Psoas muscle (tissue), 8 donors: ENCODE data around the gene PPM1F. TPM values are rescaled to one million over a fixed set of nuclear protein-coding genes. Genes with fewer than 3 reads are reported as not detected.

Experiments
- ATAC-seq, 4 donors: fragments of 200-7000 bp; cut with Tn5 transposase; one replicate each; pipeline ENCODE4 v1.9.1; 2020; ENCODE audit warnings: moderate library complexity in 3 of 4, mild to moderate bottlenecking in 2 of 4
- DNase-seq, 2 donors: peaks; one replicate each; pipeline ENCODE4 v3.0.0-alpha.2; 2020
- H3K27ac ChIP-seq: fragments of 200-600 bp; one replicate; pipeline ENCODE4 v1.8.0; 2022
- H3K27me3 ChIP-seq, 3 donors: fragments of 200-600 bp in 1 of 3; one replicate each; pipeline versions ENCODE4 v1.6.1 to v1.8.0; 2013 to 2022; ENCODE audit warnings: low read length in 2 of 3, mild to moderate bottlenecking in 2 of 3, moderate library complexity in 1 of 3; ENCODE audit not compliant: insufficient read depth in 3 of 3
- H3K36me3 ChIP-seq, 2 donors: fragments of 200-600 bp in 1 of 2; one replicate each; pipeline versions ENCODE4 v1.6.1 to v1.8.0; 2013 to 2022; ENCODE audit warnings: low read depth in 1 of 2, mild to moderate bottlenecking in 1 of 2, moderate library complexity in 1 of 2; ENCODE audit not compliant: insufficient read depth in 1 of 2
- H3K4me1 ChIP-seq: fragments of 200-600 bp; one replicate; pipeline ENCODE4 v1.8.0; 2022
- H3K4me3 ChIP-seq: fragments of 200-600 bp; one replicate; pipeline ENCODE4 v1.8.0; 2022; ENCODE audit warnings: mild to moderate bottlenecking
- H3K9me3 ChIP-seq: fragments of 200-600 bp; one replicate; pipeline ENCODE4 v1.8.0; 2022
- CTCF ChIP-seq: fragments of 200-600 bp; IDR thresholded peaks from one replicate; pipeline ENCODE4 v1.8.0; 2022; ENCODE audit warnings: antibody characterized with exemption
- WGBS, 3 donors: extraction: QIAGEN DNeasy Blood & Tissue Kit; methylation state at CpG; one replicate each; pipeline versions ENCODE4 v1.1.6 to v1.1.7; 2013; 5-methylcytosine and 5-hydroxymethylcytosine counted together
- intact Hi-C, 2 donors: fragments of 100-400 bp; cut with DNase I; formaldehyde crosslinking; loops; one replicate each; pipeline versions ENCODE4 v1.11.0 to v1.14.2; 2022
- polyA plus RNA-seq, 3 donors: library from polyadenylated mRNA; stranded (reverse); fragments of 200-250 nt; gene quantifications; one replicate each; pipeline ENCODE4 v1.2.3, GENCODE V29; 2013
- total RNA-seq, 4 donors: library from RNA; stranded (reverse); fragmentation: NEBNext Ultra II Directional in 2 of 4; extraction: Animal tissue kit (Norgen Biotek cat#: 25700) in 2 of 4; gene quantifications; one replicate each; pipeline versions ENCODE4 v1.2.1 to v1.2.4, GENCODE V29; 2021 to 2023
- donor health status: healthy with polysubstance abuse.
- donor health status: DM: no; HTN: no; CAD: no; lungs with moderate emphysema.
- donor health status: Bipolar disorder and iron deficiency.
- donor health status: healthy.
- donor health status: DM: yes; HTN: yes; CAD: no.
- donor health status: DM: no; HTN: no; CAD: no.
- donor health status: DM: no; HTN: no; CAD: no.
- donor health status: DM: yes; HTN: yes; CAD: no.

Gene PPM1F
- total and polyA plus RNA-seq, 7 donors = 8.1 to 29.5 (median 13.1) TPM

GRCh38 chr22:21936151-21936775, 16.4 kb downstream of the PPM1F start:
- TF ChIP-seq CTCF = no peak
- Histone ChIP-seq H3K36me3 (peaks cover 0 to 45% of the 10 kb centered on the region in 2 donors), H3K27me3 (peaks cover 0 to 1% (median 0%) of the 10 kb centered on the region in 3 donors), H3K4me1 (peaks cover 23% of the 10 kb centered on the region), H3K27ac (peak overlapping the region; percentile 84), H3K4me3 (no peak overlapping the region), H3K9me3 (no peaks in the 10 kb centered on the region)
- WGBS, 3 donors = 77 to 82% (median 80%) methylated on average over 15 of the region's 15 CpGs
- ATAC-seq (no peak), DNase-seq (peak; percentile 46 to 70)
- intact Hi-C loops = loop anchor here (5.0 kb wide), 3 partner anchors 69 to 224 kb away; partner anchors contain the start of gene MAPK1 (in 1 of the 2)

- H3K27ac ChIP-seq = no peak overlapping the region
- intact Hi-C loops = no loop called here
- peaks cover 0 to 69% of the 10 kb centered on the region in 2 donors for H3K36me3 ChIP-seq
- peaks cover 20% of the 10 kb centered on the region for H3K4me1 ChIP-seq
- peaks cover 0 to 1% (median 0%) of the 10 kb centered on the region in 3 donors for H3K27me3 ChIP-seq
- no peak overlapping the region for H3K4me3 ChIP-seq
- 69 to 81% (median 69%) methylated on average over 17 to 19 of the region's 19 CpGs for WGBS, 3 donors
- ATAC-seq (no peak), DNase-seq (no peak)
- no peak for TF ChIP-seq CTCF
- no peaks in the 10 kb centered on the region for H3K9me3 ChIP-seq
Observed at GRCh38 chr22:21933910-21934309, 18.7 kb downstream of the PPM1F start.

GRCh38 chr22:21933413-21933812, 19.2 kb downstream of the PPM1F start:
- H3K27ac ChIP-seq = no peak overlapping the region
- no peak for DNase-seq
- intact Hi-C loops = no loop called here

GRCh38 chr22:21932347-21932746, 20.3 kb downstream of the PPM1F start:
- Histone ChIP-seq H3K27ac (no peak overlapping the region), H3K4me3 (no peak overlapping the region), H3K9me3 (no peaks in the 10 kb centered on the region), H3K36me3 (peaks cover 0 to 76% of the 10 kb centered on the region in 2 donors), H3K4me1 (peaks cover 12% of the 10 kb centered on the region), H3K27me3 (peaks cover 0 to 1% (median 0%) of the 10 kb centered on the region in 3 donors)
- ATAC-seq = no peak
- no peak for TF ChIP-seq CTCF
- intact Hi-C loops = no loop called here
- 82 to 91% (median 86%) methylated on average over 3 of the region's 3 CpGs for WGBS, 3 donors
- DNase-seq = no peak

More at GRCh38 chr22:21933413-21933812, 19.2 kb downstream of the PPM1F start:
- H3K4me1 ChIP-seq = peaks cover 18% of the 10 kb centered on the region
- WGBS, 3 donors = 94 to 95% (median 94%) methylated on average over 23 of the region's 23 CpGs
- TF ChIP-seq CTCF = no peak
- peaks cover 0 to 74% of the 10 kb centered on the region in 2 donors for H3K36me3 ChIP-seq
- ATAC-seq = no peak
- no peaks in the 10 kb centered on the region for H3K9me3 ChIP-seq
- peaks cover 0 to 1% (median 0%) of the 10 kb centered on the region in 3 donors for H3K27me3 ChIP-seq
- H3K4me3 ChIP-seq = no peak overlapping the region

GRCh38 chr22:21931056-21931455, 21.6 kb downstream of the PPM1F start:
- no peak for TF ChIP-seq CTCF
- H3K36me3 ChIP-seq = peaks cover 0 to 77% of the 10 kb centered on the region in 2 donors
- ATAC-seq (no peak), DNase-seq (no peak)
- WGBS, 3 donors = 91 to 95% (median 94%) methylated on average over 11 to 12 of the region's 12 CpGs
- H3K27me3 ChIP-seq = peaks cover 0 to 1% (median 0%) of the 10 kb centered on the region in 3 donors
- no peaks in the 10 kb centered on the region for H3K4me1 ChIP-seq
- intact Hi-C loops = no loop called here
- no peaks in the 10 kb centered on the region for H3K9me3 ChIP-seq
- H3K4me3 ChIP-seq = no peak overlapping the region
- H3K27ac ChIP-seq = no peak overlapping the region
